Adipose tissue (tissue), 3 donors: ENCODE measurements around the gene APP. TPM values are rescaled to one million over a fixed set of nuclear protein-coding genes. Genes with fewer than 3 reads are reported as not detected.
"Not testable (repeated sequence)": the region's sequence is repeated elsewhere in the genome, so short reads cannot be mapped to it uniquely, and the experiment has no call there.

Source experiments
- H3K27ac ChIP-seq: one replicate; pipeline ENCODE4 v1.5.1; 2013; ENCODE audit warnings: low read depth, low read length
- WGBS, 3 donors: extraction: QIAGEN DNeasy Blood & Tissue Kit; methylation state at CpG; one replicate each; pipeline ENCODE4 v1.1.7; 2013; 5-methylcytosine and 5-hydroxymethylcytosine counted together
- polyA plus RNA-seq, 3 donors: library from polyadenylated mRNA; stranded (reverse); fragments of 200-250 nt; gene quantifications; one replicate each; pipeline ENCODE4 v1.2.3, GENCODE V29; 2013
- donor health status: healthy with polysubstance abuse.
- donor health status: Bipolar disorder and iron deficiency.
- donor health status: healthy.

The APP gene
- polyA plus RNA-seq, 3 donors: 101 to 212 (median 126) TPM

DNA sequence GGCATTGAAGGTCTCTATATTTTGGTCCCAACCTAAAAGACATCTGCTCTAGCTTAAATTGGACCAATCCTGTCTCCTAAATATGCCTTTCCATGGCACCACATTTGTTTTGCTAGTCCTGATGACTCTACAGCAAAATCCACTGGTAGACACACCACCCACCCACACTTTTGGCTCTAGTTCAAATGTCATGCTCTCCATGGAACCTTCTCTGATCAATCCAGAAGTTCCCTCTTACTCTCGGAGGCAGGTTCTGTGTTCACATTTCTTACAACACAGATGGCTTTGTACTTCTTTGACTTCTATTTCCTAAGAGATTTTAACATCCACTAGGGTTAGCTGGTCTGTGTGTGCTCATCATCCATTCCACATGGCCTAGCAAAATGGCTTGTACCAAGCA lies 151.3 kb downstream of the APP start:
- H3K27ac ChIP-seq: no peak overlapping the region
- WGBS, 3 donors: 59 to 88% (median 74%) methylated on average over 1 of the region's 1 CpG

GRCh38 chr21:26013970-26014369 lies 156.6 kb downstream of the APP start:
- H3K27ac ChIP-seq: no peak overlapping the region
- WGBS, 3 donors: 70 to 77% (median 76%) methylated on average over 4 of the region's 4 CpGs

DNA sequence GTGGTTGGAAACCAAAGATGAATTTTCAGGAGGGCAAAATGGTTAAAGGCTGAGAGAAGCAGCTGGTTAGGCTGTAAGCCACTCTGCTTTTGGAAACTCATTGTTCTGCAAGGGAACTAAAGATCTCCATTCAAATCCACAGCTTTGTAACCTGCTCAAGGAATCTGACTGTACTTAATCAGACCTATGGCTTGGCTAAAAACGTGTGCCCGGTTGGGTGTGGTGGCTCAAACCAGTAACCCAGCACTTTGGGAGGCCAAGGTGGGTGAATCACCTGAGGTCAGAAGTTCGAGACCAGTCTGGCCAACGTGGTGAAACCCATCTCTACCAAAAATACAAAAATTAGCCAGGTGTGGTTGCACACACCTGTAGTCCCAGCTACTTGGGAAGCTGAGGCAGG lies 158.1 kb downstream of the APP start:
- H3K27ac ChIP-seq: not testable (repeated sequence)
- 89 to 92% (median 91%) methylated on average over 4 of the region's 4 CpGs for WGBS, 3 donors

- 92 to 93% (median 93%) methylated on average over 6 of the region's 6 CpGs for WGBS, 3 donors
- H3K27ac ChIP-seq: no peak overlapping the region
Observed at GRCh38 chr21:26011292-26011940, 159.2 kb downstream of the APP start.

GRCh38 chr21:26007951-26008498 lies 162.5 kb downstream of the APP start:
- no peak overlapping the region for H3K27ac ChIP-seq
- 58 to 73% (median 65%) methylated on average over 8 of the region's 8 CpGs for WGBS, 3 donors

- 95 to 100% (median 100%) methylated on average over 1 of the region's 1 CpG for WGBS, 3 donors
- no peak overlapping the region for H3K27ac ChIP-seq
Observed at GRCh38 chr21:26005464-26005863, 165.1 kb downstream of the APP start.

DNA sequence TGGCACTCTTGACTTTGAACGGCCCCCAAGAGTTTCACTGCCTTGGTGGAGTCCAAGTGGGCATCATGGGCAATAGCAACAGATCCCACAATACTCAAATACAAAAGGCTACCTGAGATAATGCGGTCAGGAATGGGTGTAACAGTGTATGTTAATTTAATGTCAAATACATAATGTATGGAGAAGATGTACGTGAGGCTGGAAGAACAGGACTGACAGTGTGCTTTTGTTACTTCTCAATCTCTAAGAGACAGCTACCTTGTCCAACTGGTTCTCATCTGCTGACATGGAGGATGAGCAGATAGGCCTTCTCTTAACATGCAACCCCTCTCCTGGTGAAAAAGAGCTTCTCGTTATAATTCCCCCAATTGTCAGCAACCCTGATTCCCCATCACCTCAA lies 167.2 kb downstream of the APP start:
- H3K27ac ChIP-seq: no peak overlapping the region
- 96 to 98% (median 96%) methylated on average over 4 of the region's 4 CpGs for WGBS, 3 donors

DNA sequence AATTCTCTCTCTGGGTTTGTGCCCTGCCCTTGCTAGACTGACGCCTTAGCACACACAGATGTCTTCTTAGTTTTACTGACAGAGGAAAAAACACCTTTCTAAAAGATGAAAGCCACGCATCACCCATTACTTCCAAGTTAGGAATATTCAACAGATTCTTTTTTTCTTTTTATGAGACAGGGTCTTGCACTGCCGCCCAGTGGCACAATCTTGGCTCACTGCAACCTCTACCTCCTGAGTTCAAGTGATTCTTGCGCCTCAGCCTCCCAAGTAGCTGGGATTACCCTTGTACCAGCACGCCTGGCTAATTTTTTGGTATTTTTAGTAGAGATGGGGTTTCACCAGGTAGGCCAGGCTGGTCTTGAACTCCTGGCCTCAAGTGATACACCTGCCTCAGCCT lies 169.2 kb downstream of the APP start:
- WGBS, 3 donors: 96 to 99% (median 97%) methylated on average over 5 of the region's 5 CpGs
- no peak overlapping the region for H3K27ac ChIP-seq

GRCh38 chr21:25999921-26000582 lies 170.5 kb downstream of the APP start:
- WGBS, 3 donors: 69 to 92% (median 83%) methylated on average over 19 of the region's 19 CpGs
- H3K27ac ChIP-seq: no peak overlapping the region

DNA sequence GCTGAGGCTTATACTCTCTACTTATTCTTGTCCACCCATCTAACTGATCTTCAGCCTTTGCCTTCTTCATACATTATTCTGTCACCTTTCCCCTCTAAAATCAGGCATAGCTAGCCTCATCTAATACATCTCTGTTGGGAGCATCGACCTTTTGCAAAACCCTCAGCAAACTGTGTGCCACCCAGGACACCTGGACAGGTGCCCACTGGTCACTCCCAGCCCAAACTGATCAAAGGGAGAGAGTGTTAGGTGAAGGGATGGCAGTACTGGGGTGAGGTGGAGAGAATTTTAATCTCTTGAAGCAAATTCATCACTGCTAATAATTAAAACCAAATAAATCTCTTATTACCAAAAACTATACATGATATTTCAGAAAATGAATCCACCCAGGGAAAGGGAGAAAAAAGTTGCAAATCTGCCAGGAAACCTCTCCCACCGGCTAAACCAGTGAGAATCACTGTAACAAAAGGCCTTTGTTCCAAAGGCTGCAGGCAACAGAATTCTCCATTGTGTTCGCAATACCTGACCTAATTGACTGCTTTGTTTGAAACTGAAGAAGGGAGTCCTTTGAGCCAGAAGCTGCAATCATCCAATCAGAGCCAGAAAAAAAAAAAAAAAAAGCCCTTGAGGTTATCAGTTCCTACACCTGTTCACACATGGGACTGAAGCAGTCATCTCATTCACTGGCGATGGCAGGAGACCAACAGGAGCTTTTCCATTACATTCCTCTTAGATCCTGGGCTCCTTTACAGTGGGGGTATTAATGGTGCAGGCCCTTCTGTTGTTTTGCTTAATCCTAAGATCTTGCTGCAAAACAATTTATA lies 172.6 kb downstream of the APP start:
- no peak overlapping the region for H3K27ac ChIP-seq
- 28 to 80% (median 66%) methylated on average over 4 of the region's 4 CpGs for WGBS, 3 donors

- no peak overlapping the region for H3K27ac ChIP-seq
- 79 to 94% (median 92%) methylated on average over 9 of the region's 9 CpGs for WGBS, 3 donors
Observed at GRCh38 chr21:25995278-25995677, 175.3 kb downstream of the APP start.

GRCh38 chr21:25994758-25995163 lies 175.8 kb downstream of the APP start:
- 90 to 94% (median 93%) methylated on average over 1 of the region's 1 CpG for WGBS, 3 donors
- H3K27ac ChIP-seq: no peak overlapping the region

GRCh38 chr21:25988738-25989137 lies 181.8 kb downstream of the APP start:
- H3K27ac ChIP-seq: no peak overlapping the region
- WGBS, 3 donors: 89 to 93% (median 91%) methylated on average over 7 of the region's 7 CpGs

DNA sequence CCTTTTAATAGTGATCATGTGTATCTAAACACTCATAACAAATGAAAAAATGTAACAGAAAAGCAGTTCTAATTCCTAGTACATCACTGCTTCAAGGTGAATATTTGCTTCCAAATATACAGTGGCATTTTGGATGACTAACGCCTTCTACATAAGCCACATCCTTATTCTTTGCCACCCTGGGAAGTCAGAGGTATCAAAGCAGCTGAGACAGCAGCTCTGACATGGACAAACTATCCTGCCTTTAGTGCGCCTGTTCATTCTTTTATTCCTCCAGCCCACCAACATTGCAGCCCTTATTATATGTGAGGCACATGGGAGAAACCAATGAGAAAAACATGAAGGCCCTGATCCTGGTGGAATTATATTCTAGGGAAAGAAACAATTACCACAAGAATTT lies 183.0 kb downstream of the APP start:
- H3K27ac ChIP-seq: no peak overlapping the region
- WGBS, 3 donors: 93 to 96% (median 95%) methylated on average over 2 of the region's 2 CpGs

DNA sequence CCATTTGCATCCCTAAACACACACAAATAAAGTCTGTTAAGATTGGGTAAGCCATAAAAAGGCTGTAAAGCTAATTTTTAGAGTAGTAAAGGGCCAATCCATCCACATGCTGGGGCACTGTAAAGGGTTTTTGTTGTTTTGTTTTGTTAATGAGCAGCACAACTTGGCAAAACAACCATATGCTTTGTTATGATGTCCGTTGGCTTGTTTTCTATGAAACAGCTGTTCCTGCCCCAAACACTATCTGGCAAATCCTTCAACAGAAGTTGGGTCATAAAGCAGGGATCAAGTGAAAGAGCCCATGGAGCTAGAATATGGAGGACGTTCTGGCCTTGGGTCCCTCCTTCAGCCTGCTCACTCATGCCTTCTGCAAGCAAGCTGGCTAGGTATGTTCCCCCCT lies 183.6 kb downstream of the APP start:
- 73 to 93% (median 77%) methylated on average over 2 of the region's 2 CpGs for WGBS, 3 donors
- no peak overlapping the region for H3K27ac ChIP-seq

DNA sequence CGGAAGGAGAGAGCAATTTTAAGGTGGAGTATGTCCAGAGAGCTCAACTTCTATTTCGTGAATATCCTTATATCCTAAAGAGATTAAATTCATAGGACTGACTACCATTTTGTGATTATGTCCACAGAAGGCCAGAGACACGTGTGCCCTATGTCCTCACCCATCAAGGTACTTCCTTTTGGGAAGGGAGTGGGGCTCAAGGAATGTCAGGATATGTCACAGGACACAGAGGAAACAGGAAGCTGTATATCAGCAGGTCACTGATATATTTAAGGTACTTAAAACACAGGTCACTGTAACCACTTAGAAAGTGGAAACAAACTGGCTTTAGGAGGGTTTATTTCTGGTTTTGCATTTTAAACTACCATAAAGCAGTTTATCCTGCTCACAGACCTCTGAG lies 184.6 kb downstream of the APP start:
- no peak overlapping the region for H3K27ac ChIP-seq
- WGBS, 3 donors: 73 to 85% (median 77%) methylated on average over 3 of the region's 3 CpGs

DNA sequence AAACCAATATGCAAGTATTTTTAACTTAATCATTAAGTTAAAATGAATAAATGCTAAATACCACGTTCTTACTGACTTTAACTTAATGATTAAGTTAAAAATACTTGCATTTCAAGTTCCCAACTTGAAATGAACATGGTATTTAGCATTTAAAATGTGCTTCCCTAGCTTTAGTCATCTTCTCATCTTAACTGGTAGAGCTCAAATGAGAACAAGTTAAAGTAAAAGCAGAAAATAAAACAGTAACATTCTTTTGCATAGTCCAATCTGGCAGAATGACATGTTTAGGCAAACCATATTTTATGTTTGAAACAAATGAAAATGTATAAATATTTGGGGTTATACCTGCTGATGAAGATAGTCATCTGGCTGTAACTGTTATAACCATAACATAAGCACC lies 186.0 kb downstream of the APP start:
- no peak overlapping the region for H3K27ac ChIP-seq
- 40 to 87% (median 81%) methylated on average over 1 of the region's 1 CpG for WGBS, 3 donors

- WGBS, 3 donors: 23 to 45% (median 40%) methylated on average over 3 of the region's 3 CpGs
- H3K27ac ChIP-seq: no peak overlapping the region
Observed at GRCh38 chr21:25983745-25984144, 186.8 kb downstream of the APP start.

GRCh38 chr21:25980710-25981109 lies 189.9 kb downstream of the APP start:
- H3K27ac ChIP-seq: no peak overlapping the region

More at GRCh38 chr21:25980710-25981109, 189.9 kb downstream of the APP start:
- WGBS, 3 donors: 92 to 100% (median 96%) methylated on average over 3 of the region's 3 CpGs
